Stimulated activated CD8-positive, alpha-beta memory T cell treated with anti-CD3 and anti-CD28 coated beads, Interleukin-15, amount 100 ng/mL, for 48 hours (primary cell): ENCODE data around the gene YES1.
"Not testable (repeated sequence)": the region's sequence is repeated elsewhere in the genome, so short reads cannot be mapped to it uniquely, and the experiment has no call there.

Experiments
- DNase-seq, 2 donors: peaks; one replicate each; pipeline ENCODE4 v3.0.0-alpha.2; 2020; ENCODE audit warnings: low read depth in 2 of 2

Gene YES1

GRCh38 chr18:683531-683930, 128.5 kb downstream of the YES1 start:
- no peak for DNase-seq

- DNase-seq = no peak
Measured at GRCh38 chr18:682833-683232, 129.2 kb downstream of the YES1 start.

- DNase-seq = not testable (repeated sequence)
Measured at GRCh38 chr18:682416-682815, 129.6 kb downstream of the YES1 start.

DNA sequence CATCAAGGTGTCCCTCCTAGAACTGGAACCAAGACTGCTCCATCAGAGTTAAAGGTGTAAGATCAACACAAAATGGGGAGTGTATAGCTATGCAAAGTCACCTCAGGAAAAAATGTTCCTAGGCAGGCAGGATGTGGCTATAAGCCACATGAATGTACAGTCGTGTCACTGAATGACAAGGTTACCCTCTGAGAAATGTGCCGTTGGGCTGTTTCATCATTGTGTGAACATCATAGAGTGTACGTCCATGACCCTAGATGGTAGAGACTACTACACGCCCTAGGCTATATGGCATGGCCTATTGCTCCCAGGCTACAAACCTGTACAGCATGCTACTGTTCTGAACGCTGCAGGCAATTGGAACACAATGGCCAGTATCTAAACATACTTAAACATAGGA, 130.1 kb downstream of the YES1 start:
- DNase-seq = peak; percentile 34 to 43

- no peak for DNase-seq
Measured at GRCh38 chr18:680392-680791, 131.7 kb downstream of the YES1 start.

DNA sequence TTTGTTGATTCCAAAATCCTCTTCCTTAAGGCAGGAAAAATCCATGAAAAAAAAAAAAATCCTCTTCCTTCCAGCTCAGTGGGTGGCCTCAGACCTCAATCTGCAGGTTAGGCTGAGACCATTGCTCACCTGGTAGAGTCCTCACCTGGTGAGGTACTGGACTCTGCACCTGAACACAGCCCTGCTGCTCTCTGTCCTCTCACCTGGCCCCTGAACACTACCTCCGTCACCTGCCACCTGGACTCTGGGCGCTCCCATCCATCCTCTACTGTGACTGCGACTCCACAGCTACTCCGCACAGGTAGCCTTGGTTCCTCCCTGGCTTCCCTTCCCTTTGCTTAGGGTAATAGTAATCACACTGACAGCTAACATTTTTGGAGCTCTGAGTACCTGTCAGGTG, 132.5 kb downstream of the YES1 start:
- DNase-seq = no peak

DNA sequence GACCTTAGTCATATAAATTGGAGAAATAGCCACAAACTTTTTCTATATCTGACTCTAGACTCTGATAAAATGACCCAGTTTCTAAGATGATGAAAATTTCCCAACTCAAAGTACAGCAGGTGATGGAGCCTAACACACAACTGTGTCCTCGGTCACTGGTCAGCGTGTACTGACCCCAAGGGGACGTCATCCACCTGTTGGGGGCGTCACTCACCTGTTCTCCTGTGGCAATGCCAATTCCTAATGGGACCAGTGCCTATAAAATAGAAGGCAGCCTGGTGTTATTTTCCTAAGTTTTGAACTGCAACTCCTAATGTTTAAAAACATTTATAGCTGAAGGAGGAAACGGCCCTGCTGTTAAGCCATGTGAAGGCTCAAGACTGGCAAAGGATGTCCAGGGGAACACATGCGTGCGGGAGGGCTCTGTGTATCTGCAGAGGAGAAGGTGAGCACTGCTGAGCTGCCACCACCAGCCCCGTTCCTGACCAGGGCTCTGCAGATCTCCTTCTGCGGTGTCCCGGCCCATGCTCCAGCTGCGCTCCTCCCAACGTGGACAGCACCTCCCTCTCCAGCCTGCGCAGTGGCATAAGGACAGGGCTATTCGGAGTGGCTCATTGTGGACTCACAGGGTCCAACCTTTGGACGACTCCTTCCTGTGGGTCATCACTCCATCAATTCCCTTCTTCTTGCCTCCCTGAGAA, 133.4 kb downstream of the YES1 start:
- DNase-seq = no peak

DNA sequence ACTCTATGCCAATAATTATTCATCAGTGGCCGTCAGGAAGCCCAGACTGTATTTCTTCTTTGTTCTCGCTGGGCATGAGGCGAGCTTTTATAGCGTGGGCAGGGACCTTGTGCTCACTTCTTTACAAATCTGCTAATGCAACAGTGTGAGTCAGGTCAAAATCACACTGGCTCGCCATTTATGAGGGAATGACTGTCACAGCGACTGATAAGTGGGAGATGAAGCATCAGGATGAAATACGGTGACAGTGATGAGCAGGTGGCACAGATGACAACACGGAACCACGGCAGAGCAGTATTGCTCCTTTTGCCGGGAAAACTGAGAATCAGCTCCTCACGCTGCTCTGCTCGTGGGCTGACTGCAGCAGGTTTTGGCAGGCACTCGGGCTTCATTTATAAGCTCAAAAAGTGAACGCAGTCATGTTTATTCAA, 134.1 kb downstream of the YES1 start:
- no peak for DNase-seq

DNA sequence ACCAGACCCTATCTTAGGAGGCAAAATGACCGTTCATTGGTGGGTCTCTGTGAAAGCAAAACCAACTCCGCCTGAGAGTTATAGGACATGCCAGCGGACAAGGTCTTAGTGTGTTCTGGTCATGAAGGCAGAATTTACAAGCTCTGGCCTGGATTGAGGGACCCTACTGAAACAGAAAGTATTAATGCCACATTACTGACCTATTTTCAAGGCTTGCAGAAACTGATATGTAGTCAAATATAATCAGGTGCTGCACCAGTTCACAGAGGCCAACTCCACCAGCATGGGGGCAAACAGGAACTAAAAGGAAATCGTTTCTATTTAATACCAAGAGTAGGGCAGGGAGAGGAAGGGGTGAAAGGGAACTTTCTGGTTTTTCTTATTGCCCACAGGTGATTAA, 134.9 kb downstream of the YES1 start:
- DNase-seq = no peak

DNA sequence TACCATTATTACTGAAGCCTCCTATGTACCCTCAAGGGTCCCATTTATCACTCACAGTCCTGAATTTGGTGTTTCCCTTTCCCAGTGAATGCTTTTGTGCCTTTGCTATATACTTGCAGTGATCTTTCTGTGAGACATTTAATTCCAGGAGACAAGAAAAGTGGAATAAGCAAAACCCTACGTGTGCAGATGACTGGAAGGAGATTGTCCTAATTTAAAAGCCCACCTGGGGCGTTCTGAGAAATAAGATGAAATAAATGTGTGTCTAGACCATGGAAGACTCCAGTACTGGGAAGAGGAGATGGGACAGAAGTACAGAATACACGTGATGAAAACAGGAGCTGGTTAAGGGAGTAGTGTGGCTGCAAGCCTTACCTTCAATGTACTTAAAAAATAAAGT, 135.3 kb downstream of the YES1 start:
- DNase-seq = no peak

GRCh38 chr18:676069-676468, 136.0 kb downstream of the YES1 start:
- no peak for DNase-seq

- DNase-seq = no peak
Measured at GRCh38 chr18:675307-675706, 136.7 kb downstream of the YES1 start.

GRCh38 chr18:673769-674168, 138.3 kb downstream of the YES1 start:
- no peak for DNase-seq

DNA sequence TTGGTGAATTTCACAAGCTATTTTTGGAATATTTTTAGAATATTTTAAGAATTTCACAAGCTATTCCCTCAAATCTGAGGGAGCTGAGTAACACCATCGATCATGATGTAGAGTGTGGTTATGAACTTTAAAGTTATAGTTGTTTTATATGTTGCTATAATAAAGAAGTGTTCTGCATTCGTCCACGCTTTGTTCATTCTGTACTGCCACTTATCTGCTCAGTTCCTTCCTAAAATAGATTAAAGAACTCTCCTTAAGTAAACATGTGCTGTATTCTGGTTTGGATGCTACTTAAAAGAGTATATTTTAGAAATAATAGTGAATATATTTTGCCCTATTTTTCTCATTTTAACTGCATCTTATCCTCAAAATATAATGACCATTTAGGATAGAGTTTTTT, 138.7 kb downstream of the YES1 start:
- DNase-seq = no peak
